NCI-H187 treated with DMSO at 0.1 percent for 48 hours (cell line): Measurements from ENCODE around the gene SAMD4B.
"Not testable (repeated sequence)": the region's sequence is repeated elsewhere in the genome, so short reads cannot be mapped to it uniquely, and the experiment has no call there.

Experiments used
- DNase-seq: peaks from one replicate; lab custom pipeline; 2025; lab: John Stamatoyannopoulos, UW

SAMD4B gene

DNA sequence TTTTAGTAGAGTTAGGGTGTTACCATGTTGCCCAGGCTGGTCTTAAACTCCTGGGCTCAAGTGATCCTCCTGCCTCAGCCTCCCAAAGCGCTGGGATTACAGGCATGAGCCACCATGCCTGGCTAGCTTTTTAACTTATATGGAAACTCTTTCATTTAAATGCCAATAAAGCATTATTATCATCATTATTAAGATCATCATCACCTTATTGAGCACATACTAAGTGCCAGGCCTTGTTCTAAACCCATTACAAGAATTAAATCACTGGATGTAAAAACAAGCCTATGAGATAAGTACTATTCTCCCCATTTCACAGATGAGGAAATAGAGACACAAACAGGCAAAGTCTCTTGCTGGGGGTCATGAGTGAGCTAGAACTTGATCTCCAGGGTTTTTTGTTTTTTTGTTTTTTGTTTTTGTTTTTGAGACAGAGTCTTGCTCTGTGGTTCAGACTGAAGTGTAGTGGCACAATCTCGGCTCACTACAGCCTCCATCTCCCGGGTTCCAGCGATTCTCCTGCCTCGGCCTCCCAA is 7.7 kb upstream of the SAMD4B start:
- no peak for DNase-seq

DNA sequence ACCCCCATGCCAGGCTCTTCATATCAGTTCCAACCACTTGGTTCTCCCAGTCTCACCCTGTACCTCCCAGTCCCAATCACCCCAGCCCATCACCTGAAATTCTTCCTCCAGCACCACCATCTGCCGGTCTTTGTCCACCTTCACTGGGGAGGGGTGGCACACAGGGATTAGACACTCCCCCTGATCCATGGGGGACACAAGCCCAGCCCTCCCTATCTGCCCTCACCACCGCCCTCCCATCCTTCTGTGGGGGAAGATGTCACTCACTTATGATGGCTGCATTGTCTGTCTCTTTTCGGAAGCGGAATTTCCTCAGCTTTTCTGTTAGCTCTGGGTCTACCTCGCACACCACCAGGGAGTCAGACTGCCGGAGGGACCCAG is 7.1 kb upstream of the SAMD4B start:
- DNase-seq: no peak

DNA sequence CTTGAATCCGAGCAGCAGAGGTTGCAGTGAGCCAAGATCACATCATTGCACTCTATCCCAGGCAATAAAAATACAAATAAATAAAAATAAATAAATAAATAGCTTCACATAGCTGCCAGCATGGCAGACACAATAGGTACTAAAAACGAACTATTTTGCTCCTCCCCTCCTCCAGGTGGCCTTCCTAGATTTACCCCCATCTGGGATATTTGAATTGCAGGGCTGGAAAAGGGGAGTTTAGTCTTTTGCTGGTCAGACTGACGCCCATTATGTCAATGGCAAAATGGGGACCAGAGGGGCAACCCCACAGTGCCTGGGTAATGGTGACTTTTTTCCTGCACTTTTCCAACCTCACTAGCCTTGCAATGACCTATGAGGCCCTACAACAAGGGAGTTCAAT is 5.7 kb upstream of the SAMD4B start:
- no peak for DNase-seq

DNA sequence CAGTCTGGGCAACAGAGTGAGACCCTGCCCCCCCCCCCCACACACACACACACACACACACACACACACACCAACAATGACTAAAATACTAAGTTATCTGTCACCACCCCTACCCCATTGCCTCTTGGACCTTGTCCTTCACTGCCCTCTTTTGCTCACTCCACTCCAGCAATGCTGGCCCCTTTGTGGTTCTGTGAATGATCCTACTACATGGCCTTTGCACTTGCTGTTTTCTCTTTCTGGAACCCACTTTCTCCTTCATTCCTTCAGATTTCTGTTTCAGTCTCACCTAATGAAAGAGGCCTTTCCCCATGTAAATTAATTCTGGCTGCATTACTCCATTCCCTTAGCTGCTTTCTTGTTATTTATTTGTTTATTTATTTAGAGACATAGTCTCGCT is 2.5 kb upstream of the SAMD4B start:
- no peak for DNase-seq

DNA sequence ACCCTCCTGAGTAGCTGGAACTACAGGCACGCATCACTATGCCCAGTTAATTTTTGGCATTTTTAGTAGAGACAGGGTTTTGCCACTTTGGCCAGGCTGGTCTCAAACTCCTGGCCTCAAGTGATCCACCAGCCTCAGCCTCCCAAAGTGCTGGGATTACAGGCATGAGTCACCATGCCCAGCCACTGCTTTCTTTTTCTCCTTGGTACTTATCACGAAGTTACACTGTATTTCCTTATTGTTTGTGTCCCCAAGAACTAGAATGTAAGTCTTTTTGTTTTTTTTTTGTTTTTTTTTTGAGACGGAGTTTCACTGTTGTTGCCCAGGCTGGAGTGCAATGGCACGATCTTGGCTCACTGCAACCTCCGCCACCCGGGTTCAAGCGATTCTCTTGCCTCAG is 2.1 kb upstream of the SAMD4B start:
- not testable (repeated sequence) for DNase-seq

DNA sequence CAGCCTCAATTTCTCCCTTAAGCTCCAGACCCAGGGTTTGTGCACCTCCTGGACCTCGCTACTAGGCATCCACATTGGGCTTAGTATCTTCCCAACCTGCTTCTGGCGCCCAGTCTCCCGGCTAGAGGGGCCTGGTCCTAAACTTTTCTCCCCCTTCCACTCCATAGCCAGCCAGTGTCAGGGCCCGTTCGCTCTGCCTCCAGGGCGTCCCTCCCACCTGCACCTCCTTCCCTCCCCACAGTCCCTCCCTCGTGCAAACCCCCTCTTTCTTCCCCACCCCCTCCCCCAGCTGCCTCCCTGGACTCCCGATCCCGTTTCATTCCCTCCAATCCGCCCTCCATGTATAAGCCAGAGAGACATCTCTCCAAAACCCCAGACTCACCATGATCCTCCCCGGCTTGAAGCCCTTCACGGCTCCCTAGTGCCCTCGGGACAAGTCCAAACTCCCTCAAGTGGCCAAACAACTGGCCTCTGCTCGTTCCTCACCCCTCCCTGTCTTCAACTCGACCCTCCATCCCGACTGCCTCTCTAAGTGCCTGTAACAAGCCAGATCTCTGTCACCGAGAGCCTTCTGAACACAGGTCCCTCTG is 997 bp upstream of the SAMD4B start:
- no peak for DNase-seq

DNA sequence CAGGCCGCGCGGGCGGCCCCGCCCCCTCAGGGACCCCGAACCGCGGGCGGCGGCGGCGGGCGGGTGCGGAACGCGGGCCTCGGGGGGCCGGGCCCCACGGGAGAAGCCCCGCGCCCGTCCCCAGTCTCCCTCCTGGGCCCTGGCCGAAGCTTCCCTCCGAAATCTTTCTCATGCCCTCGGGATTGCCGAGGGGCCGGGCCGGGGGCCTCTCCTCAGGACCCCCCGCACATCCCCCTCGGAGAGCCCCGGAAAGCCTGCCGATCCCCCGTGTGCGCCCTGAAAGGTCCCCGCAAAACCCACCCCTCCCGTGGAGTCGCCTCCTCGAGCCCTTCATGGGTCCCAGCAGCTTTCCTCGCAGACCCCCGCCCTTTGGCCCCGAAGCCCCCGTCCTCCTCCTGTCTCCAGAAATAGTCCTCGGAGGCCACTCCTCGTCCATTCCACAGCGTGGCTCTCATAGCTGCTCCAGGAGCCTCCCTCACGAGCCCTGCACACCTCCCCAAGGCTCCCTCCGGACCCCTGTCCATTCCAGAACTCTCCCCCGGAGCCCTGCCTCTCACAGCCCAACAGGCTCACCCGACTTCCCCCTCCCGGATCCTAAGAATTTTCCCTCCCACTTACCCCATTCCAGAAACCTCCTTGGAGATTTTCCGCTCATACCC is 555 bp downstream of the SAMD4B start:
- no peak for DNase-seq

DNA sequence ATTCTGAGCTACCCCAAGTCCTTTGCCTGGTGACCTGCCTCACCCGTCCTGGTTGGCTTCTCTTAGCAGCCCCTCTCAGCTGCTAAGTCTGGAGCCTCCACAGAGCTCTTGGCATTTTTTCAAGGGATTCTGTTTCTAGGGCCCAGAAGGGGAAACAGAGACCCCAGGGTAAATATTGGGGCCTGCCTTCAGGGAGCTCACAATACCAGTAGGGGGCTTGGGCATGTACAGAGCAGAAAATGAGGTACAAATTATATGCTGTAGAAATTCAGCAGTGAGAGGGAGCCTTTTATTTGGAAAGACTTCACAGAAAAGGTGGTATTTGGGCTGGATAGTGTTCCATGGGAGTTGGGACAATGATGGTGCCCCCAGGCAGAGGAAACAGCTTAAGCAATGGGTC is 3.7 kb downstream of the SAMD4B start:
- no peak for DNase-seq

DNA sequence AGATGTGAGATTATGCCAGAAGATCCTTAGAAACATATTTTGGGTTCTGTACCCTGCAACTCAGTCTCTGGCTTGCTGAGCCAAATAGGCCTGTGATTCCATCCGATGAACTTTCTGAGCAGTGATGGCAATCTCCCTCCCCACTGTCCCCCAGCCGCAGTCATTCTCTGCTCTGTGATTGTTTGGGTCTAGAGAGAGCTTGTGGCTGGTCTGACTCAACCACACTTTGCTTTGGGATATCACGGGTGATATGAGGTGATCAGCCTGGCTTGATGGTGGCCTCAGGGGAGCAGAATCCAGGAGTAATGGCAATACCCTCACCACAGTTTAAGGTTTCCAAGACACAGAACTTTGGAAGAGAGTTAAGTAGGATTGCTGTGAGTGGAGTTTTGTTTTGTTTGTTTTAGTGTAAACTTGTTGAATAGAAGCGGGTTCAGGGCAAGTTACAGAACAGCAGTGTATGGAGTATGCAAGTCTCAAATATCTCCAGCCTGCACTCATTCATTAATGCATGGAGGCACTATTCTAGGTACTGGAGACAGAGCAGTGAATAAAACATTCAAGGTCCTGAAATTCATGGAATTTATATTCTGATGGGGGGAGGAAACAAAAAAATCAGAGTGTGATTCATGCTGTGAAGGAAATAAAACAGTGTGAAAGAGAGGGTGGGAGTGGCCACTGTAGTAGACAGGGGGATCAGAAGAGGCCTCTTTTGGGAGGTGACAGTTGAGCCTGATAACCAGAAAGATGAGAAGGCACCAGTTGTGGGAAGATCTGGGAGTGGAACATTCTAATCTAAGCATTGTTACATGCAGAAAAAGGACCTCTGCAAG is 5.3 kb downstream of the SAMD4B start:
- no peak for DNase-seq

DNA sequence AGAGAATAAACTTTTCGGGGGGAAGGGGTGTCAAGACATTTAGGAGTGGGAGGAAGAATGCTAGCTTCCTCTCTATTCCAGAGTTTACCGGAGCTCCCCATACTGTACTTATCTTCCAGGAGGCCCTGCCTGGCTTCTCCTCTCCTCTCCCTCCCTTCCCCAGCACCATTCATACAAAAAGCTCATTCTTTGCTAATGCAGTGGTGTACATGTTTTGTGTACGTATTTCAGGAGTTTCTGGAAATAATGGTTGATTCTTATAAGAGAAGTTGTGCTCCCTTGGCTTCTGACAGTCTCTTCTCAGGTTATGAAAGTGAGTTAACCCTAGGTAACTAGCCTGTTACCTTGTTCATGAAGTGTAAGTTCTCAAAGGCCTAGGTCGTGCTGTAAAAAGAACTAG is 7.1 kb downstream of the SAMD4B start:
- no peak for DNase-seq

DNA sequence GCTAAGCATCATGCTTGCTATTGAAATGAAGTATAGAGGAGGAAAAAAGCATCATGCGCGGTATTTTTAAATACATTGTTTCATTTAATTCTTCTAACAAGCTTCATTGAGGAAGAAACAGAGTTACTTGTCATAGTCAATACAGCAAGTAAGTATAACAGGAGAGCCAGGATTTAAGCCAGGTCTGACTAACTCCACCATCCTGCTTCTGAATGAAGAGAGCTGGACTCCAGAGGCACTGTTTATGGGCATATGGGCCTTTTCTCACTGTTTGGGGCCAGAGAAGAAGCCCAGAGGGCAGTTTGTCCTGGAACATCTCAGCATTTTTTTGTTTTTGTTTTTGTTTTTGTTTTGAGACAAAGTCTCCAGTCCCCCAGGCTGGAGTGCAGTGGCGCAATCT is 7.9 kb downstream of the SAMD4B start:
- DNase-seq: no peak

DNA sequence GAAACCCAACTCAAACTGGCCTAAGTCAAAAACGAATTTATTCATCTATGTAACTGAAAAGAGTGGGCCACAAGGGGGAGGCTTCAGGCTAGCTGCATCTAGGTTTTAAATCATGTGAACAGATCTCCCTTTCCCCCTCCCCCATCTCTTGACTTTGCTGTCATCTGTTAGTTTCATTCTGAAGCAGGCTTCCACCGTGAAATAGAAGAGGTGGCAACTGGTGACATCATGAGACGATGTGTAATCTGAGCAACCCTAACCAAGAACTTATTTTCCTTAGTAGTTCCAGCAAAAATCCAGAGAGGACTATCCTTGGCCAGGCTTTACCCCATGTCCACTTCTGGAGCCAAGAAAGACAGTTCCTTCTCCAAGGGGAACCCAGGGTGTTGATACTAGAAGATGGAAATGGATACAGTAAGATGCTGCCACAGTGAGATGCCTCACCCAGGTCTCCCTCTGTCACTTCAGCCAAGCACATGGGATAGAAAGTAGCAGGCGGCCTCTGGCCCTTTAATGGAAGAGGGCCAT is 9.4 kb downstream of the SAMD4B start:
- DNase-seq: no peak

DNA sequence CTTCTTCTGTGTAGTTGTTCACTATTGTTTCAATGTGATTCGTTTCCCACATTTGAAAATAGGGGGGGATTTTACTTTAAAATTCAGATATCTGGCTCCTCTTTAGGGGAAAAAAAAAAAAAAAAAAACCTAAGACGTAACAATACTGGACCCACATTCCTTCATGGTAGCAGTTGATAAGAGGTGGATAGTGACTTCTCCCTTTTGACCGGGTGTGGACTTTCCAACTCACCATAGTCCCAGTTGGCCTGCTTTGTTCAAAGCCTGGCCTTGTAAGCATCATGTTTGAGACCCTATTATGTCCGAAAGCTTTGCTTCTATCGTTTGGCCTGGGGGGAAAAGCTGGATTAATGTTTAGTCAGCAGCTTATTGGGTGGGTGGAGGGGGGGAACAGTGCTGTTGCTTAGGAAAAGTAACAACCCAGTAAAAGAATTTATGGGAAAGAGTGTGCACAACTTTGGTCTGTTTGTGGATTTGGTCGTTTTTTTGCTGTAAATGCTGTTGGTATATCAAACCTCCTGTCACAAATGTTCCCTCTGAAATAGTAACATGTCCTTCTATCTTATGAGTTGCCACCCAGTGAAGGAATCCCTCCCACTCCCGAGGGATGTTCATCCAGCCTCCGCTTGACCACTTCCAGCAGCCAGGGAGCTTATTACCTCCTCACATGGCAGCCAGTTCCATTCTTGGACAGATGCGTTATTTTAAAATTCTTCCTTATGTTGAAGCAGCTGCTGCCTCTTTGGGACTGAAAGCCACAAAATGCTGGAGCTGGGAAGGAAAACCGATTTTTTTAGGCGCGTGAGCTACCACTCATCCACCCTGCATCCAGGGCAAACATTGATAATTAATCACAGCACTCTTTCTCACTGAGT is 10.4 kb downstream of the SAMD4B start:
- no peak for DNase-seq

DNA sequence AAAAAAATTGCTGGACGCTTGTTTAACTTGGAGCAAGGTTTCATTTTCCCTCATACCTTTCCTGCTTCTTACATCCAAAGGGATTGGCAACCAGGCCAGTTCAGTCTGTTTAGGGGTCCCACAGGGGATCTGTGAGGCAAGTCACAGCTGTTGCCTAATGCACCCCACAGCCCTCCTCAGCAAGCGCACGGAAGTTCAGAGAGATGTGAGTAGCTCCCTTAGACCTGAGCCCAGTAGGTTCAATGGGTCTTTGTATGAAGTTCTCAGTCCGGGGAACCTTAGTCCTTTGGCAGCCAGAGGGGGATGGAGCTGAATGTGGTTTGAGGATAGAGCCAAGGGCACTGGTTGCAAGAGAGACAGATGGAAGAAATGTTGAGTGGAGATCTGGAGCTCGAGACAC is 13.0 kb downstream of the SAMD4B start:
- DNase-seq: no peak

DNA sequence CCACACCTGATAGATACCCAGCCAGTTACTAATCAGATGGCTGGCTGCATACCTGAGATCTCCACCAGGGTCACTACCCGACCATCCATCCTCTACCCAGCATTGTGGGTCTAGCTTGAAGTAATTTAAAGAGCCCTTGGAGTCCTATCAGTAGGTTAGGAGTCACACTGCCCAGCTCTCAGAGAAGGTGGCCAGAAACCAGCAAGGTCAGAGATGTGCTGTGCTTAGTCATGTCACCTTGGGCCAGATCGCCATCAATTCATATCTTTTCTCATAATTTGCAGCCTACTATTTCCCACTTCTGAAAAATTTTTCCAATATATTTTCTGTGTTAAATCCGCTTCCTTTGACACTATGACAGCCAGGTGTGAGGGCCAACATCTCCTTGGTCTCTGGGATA is 13.9 kb downstream of the SAMD4B start:
- no peak for DNase-seq

DNA sequence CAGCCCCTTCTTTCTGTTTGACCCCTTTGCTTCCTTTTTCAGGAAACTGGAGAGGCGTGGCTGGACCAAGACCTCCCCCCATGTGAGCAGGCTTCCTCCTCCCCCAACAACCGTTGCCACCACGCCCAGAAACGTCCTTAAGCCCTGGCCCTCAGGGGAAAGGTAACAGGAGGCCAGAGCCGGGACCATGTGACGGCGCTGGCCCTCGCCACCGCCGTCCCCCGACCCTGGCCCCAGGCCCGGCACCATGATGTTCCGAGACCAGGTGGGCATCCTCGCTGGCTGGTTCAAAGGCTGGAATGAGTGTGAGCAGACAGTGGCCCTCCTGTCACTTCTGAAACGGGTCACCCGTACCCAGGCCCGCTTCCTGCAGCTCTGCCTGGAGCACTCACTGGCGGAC is 14.4 kb downstream of the SAMD4B start:
- no peak for DNase-seq

DNA sequence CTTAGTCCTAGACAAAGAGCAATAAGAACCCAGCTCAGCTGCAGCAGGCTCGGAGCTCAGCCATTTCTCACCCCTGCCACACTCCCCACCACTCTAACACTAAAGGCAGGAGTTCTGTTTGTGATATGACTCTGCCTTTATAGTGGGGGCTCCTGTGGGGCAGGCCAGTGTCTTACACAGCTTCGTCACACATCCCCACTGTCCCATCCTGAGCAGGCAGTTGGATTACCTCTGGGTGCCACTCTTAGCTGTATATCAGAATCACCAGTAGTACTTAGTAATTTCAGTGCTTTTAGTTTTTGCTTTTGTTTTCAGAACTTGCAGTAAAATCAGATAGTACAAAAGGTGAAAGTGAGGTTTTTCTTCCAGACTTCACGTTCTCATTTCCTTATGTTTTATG is 16.8 kb downstream of the SAMD4B start:
- DNase-seq: no peak

DNA sequence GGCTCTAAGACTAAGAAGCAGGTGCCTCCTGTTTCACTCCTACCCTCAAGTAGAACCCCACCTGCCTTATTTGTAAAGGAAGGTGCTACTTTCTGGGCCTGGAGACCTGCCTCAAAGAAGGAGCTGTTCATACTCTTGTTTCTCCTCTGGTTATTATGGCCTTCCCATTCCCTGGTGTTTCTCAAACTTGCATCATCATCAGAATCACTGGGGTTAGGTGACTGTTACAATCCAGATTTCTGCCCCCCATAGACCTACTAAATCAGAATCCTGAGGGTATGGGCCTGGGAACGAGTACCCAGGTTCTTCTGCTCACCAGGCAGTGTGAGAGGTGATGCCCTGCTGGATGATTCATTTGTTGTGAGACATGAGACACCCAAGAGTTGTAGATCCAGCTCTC is 18.4 kb downstream of the SAMD4B start:
- DNase-seq: no peak

DNA sequence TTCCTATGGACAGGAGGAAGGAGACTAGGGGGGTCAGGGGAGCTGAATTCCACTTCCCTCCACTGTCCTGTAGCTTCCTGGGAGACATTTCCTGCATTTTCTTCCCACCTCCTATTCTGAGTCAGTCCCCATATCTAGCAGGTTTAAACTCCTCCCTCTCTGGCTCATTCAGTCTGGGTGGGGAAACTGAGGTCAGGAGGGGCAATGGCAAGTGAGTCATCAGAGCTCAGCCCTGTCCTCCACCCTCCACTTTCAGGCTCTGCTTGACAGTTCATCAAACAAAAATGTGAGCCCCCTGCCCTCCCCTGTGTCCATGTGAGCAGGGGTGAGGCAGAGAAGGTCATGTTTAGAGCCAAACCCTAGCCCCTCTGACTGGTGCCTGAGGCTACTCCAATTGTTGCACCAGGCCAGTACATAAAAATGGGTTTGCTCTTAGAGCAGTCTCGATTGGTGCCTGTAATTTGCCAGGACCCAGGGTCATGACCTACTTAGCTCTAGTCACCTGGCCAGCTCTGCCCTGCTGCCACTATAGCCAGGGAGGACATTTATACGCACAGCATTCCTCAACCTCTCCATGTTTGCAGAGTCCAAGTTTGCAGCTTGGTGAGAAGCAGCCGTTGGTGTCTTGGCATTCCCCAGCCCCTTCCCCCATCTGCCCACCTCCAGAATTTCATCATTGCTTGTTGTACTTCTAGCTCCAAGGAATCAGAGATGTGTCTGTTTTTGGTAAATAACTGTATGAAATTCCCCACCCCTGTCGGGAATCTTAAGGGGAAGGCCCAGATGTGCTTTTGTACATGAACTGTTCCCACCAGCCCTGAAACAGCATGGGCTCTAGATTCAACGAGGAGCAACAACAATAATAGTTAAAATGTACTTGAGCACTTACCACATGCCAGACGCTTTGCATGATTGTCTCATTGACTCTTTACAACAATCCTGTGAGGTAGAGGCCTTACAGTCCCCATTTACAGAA is 20.7 kb downstream of the SAMD4B start:
- no peak for DNase-seq

DNA sequence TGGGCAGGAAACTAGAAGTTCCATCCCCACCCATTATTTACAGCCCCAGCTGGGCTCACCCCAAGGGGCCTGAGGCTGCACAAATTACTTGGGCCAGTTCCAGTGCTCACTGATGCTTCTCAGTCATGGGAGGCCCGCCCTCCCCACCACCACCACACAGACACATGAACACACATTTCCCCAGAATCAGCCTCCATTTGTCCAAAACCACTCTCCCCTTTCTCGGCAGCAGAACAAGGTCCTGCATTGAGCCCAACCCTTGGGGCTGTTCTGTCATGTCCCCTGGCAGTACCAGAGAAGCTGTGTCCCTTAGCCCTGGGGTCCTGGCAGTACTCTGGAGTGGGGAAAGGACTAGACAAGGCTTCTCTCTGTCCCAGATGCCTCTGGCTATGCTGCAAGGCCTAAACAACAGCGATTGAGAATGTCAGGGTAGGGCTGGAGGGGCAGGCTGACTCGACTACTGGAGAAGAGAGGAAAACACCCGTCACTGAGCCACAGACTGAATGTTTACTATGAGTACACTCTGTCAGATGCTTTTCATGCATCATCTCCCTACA is 21.8 kb downstream of the SAMD4B start:
- DNase-seq: no peak
